Glomerular visceral epithelial cell (primary cell): ENCODE results near the gene GLOD5.

ENCODE experiments used
- DNase-seq: peaks from one replicate; pipeline ENCODE4 v3.0.0-alpha.2; 2016; ENCODE audit errors: extremely low spot score

The GLOD5 gene

GRCh38 chrX:48761674-48762471, at the start of gene GLOD5:
TSS of gene GLOD5 (plus strand) at chrX:48761747. CDS start at chrX:48761791, 44 bp downstream.
- DNase-seq, result peak; percentile 40

- no peak for DNase-seq
Measured at GRCh38 chrX:48711929-48712505, 49.5 kb upstream of the GLOD5 start.

- DNase-seq, result no peak
Measured at GRCh38 chrX:48713847-48714246, 47.7 kb upstream of the GLOD5 start.

- DNase-seq, result no peak
Measured at GRCh38 chrX:48714573-48714972, 47.0 kb upstream of the GLOD5 start.

GRCh38 chrX:48715072-48715471, 46.5 kb upstream of the GLOD5 start:
- no peak for DNase-seq

GRCh38 chrX:48715876-48716502, 45.6 kb upstream of the GLOD5 start:
- DNase-seq, result no peak

- DNase-seq, result no peak
Measured at GRCh38 chrX:48719958-48720357, 41.6 kb upstream of the GLOD5 start.

GRCh38 chrX:48720577-48721250, 40.8 kb upstream of the GLOD5 start:
- DNase-seq, result no peak

GRCh38 chrX:48721916-48722315, 39.6 kb upstream of the GLOD5 start:
- no peak for DNase-seq

GRCh38 chrX:48726596-48726995, 35.0 kb upstream of the GLOD5 start:
- no peak for DNase-seq

- no peak for DNase-seq
Measured at GRCh38 chrX:48728653-48729052, 32.9 kb upstream of the GLOD5 start.

- DNase-seq, result no peak
Measured at GRCh38 chrX:48736303-48736702, 25.2 kb upstream of the GLOD5 start.

- no peak for DNase-seq
Measured at GRCh38 chrX:48736878-48737212, 24.7 kb upstream of the GLOD5 start.

GRCh38 chrX:48737213-48737938, 24.2 kb upstream of the GLOD5 start:
- peak; percentile 97 for DNase-seq

GRCh38 chrX:48737940-48738339, 23.6 kb upstream of the GLOD5 start:
- no peak for DNase-seq

GRCh38 chrX:48741834-48742233, 19.7 kb upstream of the GLOD5 start:
- no peak for DNase-seq

GRCh38 chrX:48745222-48745621, 16.3 kb upstream of the GLOD5 start:
- no peak for DNase-seq

- DNase-seq, result no peak
Measured at GRCh38 chrX:48747415-48748016, 14.0 kb upstream of the GLOD5 start.

- DNase-seq, result no peak
Measured at GRCh38 chrX:48749182-48749581, 12.4 kb upstream of the GLOD5 start.

GRCh38 chrX:48751343-48751742, 10.2 kb upstream of the GLOD5 start:
- no peak for DNase-seq

GRCh38 chrX:48752498-48752897, 9.0 kb upstream of the GLOD5 start:
- DNase-seq, result no peak
